Endometrial microvascular endothelial cells (primary cell): ENCODE measurements around the gene PMEPA1. TPM values are rescaled to one million over a fixed set of nuclear protein-coding genes. Genes with fewer than 3 reads are reported as not detected.

Source experiments
- in situ Hi-C: cut with HindIII; loops from 2 replicates; pipeline ENCODE4 v1.10.0; 2017; ENCODE audit warnings: low sequenced_read_pairs, low pct_unique_long_range_greater_than_20kb; ENCODE audit errors: inconsistent ontology term
- total RNA-seq: library from RNA; depleted of rRNA; stranded (reverse); fragments of >200 nt; gene quantifications from one replicate; pipeline ENCODE4 v1.2.3, GENCODE V29; 2015; ENCODE audit errors: inconsistent ontology term

Gene PMEPA1
- total RNA-seq, 1 donor from 2014 or later: 4.4 TPM

GRCh38 chr20:57684808-57685140, 25.0 kb downstream of the PMEPA1 start:
- in situ Hi-C loops: no loop called here

- in situ Hi-C loops: no loop called here
Observed at GRCh38 chr20:57683881-57684807, 25.7 kb downstream of the PMEPA1 start.

GRCh38 chr20:57683287-57683686, 26.5 kb downstream of the PMEPA1 start:
- in situ Hi-C loops: no loop called here

DNA sequence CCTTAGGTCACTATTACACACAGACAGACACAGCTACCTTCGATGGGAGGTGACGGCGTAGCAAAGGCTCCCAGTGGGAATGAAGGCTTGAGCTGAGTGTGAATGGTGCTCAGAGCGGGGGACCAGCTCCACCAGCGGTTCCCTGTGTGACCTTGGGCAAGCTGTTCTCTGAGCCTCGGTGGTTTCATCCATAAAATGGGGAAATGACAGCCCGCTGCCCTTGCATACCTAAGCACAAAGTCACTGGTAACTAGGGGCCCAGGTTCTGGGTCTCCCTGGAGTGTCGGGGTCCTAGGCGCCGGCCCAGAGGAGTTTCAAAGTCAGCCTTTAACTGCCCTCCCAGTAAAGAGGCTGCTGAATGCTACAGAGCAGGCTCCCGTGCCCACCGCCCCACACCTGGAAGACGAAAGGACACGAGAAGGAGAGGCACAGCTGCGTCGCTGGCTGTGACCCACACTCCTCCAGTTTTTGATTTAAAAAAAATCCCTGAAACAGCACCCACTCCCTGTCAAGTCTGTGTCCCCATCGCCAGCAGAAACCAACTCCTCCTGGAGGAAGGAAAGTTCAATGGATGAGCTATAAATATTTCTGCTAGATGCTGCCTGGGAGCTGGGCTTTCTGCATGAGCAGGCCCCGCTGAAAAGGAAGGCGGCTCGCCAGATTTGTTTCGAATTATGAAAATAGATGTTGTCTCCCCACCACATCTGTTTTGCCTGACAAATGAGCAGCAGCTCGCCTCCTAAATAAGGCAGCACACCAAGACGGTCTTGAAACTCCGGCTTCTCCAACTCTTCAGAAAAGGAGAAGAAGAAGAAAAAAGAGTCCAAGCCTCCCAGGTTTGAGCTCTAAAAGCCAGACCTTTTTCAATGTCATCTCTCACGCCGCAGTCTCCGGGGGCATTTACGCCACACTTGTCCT, 27.4 kb downstream of the PMEPA1 start:
- in situ Hi-C loops: no loop called here

DNA sequence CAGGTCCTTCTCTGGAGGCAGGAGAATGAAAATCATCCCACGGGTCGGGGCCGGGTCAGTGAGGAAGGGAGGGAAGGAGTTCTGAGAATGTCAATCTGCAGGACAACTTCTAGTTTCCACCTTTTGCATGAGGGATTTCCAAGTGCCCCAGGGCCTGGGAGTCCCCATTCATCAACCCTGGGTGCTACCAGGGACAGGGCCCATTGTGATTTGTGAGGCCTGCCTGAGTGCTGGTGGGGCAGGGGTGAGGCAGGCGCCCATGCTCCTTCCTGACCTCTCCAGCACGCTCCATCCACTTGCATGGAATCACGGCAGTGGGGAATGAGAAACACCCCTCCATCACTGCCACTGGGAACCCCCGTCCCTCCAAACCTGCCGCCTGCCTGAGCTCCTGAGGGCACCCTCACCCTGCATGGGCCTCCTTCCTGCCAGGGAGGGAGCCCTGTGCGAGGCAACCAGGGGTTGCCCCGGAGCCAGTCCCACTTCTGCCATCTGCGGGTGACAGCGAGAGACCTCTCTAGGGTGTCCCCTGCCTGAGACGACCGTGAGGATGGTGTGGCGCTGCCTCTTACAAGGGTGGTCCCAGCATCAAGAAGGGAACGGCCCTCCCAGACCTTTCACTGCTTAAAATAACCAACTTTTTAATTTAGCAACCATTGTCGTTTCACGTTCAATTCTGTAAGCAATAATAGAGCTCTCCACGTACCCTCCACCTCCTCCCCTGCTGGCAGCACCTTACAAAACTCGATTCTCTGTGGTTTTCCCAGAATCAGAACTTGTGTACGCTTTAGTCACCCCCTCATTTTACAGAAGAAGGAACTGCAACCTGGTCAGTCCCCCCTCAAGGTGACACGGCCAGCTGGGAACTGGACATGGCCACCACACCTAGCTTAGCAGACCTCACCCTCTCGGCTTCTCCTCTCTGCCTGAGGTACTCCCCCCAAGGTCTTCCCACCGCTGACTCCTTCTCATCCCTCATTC, 28.6 kb downstream of the PMEPA1 start:
- in situ Hi-C loops: no loop called here

DNA sequence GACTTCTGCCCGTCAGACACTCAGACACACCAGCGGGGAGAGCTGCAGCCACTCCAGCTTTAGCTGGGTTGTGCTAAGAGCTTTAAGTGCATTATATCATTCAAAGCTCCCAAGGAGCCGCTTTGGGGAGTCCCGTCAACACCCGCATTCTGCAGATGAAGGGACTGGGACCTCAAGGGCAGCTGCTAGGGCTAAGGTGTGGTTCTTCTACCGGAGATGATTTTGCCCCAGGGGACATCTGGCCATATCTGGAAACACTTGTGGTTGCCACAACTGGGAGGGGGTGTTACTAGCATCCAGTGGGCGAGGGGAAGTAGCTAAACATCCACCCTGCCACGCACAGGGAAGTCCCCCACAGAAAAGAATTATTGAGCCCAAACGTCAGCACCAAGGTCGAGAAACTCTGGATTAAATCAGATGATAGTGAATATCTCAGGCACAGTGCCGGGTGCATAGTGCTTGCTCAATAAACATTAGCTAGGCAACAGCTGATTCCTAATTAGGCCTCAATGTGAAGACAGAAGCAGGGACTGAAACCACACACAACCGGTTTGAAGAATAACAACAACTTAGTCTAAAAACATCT, 29.6 kb downstream of the PMEPA1 start:
- in situ Hi-C loops: no loop called here

DNA sequence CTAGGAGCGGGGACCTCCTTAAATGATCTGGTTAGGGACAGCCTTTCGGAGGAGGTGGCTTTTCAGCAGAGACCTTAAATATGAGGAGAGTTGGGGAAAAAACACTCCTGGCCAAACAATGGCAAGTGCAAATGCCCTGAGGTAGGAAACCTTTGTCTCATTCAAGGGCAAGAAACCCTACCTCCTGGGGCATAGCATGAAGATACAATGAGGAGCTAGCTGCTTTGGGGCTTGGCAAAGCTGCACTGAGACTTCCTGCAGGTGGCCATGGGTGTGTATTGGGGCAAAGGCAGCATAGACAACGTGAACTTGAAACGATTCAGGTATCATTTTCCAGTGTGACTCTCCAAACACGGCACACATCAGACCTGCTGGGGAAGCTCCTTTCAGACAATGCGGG, 30.7 kb downstream of the PMEPA1 start:
- in situ Hi-C loops: no loop called here

DNA sequence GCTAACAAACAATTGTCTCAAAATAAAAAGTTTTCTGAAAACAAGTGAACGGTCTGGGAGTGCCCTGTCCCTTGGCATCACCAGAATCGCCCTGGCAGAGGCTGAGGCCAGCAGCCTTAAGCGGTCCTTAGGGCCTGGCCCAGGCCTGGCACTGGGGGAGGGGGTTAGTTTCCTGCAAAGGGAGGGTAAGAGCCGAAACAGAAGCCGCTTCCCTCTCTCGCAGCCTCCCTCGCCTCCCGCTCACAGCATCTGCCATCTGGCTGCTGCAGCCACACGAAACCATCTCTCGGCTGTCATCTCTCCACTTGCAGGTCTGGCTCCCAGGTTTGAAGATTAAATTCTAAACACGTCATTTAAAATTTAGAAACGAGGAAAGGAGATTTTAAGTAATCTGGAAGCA, 31.5 kb downstream of the PMEPA1 start:
- in situ Hi-C loops: no loop called here

DNA sequence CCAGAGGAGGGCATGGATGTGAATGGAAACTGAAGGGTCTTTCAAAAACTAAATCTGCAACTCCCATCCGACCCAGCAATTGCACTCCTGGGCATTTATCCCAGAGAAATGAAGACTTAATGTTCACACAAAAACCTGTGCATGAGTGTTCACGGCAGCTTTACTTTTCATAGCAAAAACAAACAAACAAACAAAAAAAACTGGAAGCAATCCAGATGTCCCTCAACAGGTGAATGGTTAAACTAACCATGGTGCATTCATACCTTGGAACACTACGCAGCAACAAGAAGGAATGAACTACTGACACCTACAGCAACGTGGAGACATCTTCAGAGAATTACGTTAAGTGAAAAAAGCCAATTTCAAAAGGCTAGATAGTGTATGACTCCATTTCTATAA, 32.2 kb downstream of the PMEPA1 start:
- in situ Hi-C loops: no loop called here

DNA sequence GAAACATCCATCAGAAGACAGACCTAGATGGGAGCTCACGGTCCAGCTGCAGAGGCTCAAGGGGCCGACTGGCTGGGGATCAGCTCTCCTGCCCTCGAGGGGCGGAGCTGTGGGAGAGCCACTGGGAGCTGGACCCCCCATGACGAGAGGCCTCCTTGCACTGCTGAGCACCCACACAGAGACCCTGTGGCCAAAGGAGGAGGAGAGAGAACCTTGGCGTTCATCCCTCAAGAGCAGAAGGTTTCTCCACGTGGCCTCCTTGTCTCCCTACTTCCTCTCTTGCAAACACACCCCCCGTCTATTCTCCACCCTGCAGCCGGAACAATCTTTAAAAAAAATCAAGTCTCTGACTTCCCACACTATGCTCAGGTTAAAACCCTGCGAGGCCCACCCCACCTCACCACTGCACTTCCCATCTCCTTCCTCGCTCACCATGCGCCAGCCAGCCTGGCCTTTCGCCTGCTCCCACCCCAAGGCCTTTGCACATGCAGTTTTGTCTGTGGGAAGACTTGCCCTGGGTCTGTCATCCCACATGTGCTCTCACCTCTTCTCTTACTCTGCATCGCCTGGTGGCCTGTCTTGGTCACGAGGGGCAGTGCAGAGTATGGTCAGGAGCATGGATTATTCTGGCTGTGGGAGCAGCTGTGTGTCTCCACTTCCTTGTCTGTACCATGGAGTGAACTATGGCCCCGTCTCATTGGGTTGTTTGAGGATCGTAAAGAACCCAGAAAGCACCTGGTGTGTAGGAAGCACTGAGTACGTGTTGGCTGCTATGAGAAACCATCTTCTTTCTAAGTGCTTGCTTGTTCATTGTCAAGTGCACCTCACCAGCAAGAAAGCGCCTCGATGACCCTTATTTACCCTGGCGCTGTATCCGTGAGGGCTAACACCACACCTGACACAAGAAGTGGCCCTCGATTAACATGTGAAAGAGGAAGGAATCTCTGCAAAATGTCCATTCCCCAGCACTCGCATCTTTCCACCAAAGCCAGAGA, 32.9 kb downstream of the PMEPA1 start:
- in situ Hi-C loops: no loop called here

GRCh38 chr20:57675773-57676172, 34.0 kb downstream of the PMEPA1 start:
- in situ Hi-C loops: no loop called here

DNA sequence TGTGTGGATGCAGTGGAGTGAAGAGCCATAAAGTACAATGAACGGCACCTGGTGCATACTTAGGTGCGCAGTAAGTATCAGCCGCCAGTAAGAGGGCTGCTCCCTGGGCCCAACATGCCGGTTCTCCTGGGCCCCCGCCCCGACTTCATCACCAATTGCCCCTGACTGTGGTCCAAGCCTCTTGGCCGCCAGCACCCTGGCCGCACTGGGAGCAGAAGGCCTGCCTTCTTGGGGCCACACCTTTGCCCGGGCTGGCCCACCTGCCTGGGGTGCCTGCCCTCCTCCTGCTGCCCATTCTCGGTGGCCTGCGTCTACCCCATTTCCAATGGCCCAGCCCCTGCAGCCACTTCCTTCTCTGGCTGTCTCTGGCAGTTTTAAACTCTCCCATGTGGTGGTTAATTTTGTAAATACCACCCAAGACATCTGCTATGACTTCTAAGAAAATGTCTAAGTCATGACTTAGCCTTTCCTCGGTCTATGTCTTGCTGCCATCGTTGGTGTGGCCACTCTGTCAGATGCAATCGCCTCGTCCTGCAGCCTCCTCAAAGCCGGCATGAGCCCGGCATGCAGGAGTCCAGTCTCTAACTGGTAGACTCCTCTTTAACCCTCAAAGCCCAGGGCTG, 36.8 kb downstream of the PMEPA1 start:
- in situ Hi-C loops: no loop called here

DNA sequence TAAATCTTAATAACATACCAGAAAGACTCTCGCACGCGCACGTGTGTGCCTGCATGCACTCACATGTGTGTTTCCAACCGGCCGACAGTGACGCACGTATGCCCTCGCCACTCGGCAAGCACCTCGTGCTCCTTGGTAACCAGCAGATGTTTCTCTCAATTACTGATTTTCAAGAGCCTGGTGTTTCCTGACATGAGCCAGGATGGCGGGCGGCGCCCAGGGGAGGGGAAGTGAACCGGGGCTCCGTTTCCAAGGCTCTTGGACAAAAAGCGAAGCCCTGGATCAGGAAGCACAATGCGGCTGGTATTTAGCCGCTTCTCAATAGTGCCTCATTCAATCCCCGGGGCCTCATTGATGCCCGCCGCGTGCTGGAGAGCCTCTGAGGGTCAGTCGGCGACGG, 37.7 kb downstream of the PMEPA1 start:
- in situ Hi-C loops: no loop called here

DNA sequence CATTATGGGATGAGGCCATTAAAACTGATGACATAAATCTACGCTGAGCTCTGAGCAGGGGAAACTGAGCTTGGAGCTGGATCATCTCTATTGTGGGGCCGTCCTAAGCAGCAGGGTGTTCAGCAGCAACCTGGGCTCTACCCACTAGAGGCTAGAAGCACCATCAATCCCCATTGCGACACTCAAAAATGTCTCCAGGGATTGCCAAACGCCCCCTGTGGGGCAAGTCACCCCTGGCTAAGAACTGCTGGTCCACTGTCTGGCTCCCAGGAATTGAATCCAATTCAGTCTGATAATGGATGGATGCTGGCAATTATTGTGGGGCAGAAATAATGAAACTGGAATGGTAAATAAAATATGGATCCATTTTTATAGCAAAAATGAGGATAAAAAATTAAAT, 38.2 kb downstream of the PMEPA1 start:
- in situ Hi-C loops: no loop called here

DNA sequence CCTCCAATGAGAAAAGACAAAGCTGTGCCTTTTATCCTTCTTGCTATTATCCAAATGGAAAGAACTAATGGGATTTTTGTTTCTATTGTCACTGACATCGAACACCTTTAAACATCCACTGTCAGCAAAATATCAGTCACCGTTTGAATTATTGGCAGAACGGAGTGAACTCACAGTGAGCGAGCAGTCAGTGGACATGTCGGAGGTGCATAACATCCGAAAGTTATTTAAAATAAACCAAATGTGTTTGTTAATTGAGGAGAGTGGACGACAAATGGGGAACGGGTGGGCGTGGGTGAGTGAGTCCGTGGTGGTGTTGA, 38.8 kb downstream of the PMEPA1 start:
- in situ Hi-C loops: no loop called here

- in situ Hi-C loops: no loop called here
Observed at GRCh38 chr20:57670288-57671071, 39.3 kb downstream of the PMEPA1 start.
